ENCODE measurements around the gene TEDC2.
"Not testable (repeated sequence)": the region's sequence is repeated elsewhere in the genome, so short reads cannot be mapped to it uniquely, and the experiment has no call there.

Gene TEDC2

GRCh38 chr16:2467528-2468232 lies 7.8 kb downstream of the TEDC2 start:
- no peak for FAIRE-seq

DNA sequence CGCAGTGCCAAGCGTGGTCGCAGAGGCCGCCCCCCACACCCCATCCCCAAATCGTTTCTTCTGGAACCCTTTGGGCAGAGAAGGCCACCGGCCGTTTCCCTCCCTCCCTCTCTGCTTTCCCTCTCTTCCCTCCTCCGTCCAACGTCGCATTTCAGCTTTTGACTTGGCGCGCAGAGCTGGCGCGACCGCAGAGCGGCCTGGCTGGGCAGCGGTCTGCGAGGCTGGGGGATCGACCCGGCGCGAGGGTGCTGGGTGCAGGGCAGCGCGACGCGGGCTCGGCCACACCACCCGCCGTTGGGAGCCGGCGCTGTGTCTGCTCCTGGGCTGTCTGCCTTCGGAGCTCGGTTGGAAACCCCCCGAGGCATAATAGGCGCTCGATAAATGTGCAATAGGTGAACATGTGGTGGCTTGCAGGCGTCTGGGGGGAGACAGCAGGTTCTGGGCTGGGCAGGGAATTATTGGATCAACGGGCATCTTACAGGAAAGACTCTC lies 8.4 kb downstream of the TEDC2 start:
- FAIRE-seq, result no peak

DNA sequence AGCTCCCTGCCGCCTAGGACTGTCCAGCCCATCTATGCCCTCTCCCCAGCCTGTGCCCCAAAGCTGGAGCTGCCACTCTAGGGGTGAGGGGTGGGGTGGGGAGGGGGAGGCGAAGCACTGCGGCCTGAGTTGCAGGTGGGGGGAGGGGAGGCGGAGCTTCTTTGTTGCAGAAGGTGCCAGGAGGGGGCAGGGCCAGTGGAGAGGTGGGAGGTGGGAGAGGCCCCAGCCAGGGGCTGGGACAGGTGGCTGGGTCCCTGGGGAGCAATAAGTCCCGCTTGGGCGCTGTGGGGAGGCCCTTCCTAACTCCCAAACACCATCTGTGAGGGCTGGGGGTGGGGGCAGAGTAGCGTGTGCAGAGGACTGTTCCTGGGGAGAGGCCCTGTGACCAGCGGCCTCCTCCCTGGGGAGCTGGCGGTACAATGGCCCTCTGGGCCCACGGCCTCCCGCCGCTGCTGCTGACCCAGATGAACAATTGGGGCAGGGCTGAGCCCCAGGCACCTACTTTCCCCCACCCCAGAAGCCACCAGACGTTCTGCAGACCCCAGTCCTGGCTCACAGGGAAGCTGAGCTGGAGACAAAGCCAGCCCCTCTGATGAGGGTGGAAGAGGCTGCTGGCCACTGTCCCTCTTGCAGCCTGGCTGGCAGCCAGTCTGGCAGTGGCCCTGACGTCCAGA lies 9.0 kb downstream of the TEDC2 start:
- no peak for FAIRE-seq

DNA sequence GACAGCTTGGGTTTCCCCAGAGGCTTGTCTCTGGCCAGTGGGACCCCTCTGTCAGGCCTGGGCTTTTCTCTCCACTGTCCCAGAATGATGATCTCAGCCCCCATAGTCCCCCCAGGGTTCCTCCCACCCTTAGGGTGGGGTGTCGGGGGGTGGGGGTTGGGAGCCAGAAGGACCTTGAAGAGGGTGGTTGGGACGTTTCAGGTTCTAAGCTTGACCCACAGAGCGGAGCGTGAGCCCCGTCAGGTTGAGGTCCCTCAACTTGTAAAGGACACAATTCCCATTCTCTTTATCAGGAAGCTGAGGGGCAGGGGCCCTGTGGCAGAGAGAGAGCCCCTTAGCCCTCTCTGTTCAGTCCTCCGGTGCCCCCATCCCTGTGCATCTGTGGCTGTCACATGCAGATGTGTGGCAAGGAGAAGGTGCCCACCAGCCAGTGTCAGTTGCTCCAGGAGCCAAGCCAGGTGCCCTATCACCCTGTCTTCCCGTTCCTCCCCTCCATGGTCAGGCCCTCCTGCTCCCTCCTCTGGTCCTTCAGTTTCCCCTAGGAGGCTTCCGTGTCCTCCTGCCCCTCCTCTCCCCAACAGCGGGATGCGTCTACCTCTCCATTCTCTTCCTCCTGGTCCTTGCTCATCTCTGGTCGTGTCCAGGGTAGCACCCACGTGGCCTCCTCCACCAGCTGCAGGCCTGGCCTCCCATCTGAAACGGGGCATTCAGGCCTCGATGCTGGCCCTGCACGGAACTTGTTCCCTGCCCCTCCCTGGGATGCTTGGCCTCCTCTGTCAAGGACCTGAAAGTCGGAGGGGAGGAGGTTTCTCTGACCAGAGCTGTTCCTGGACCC lies 9.7 kb downstream of the TEDC2 start:
- no peak for FAIRE-seq

GRCh38 chr16:2470234-2470601 lies 10.3 kb downstream of the TEDC2 start:
- FAIRE-seq, result no peak

GRCh38 chr16:2470603-2471015 lies 10.7 kb downstream of the TEDC2 start:
- FAIRE-seq, result no peak

DNA sequence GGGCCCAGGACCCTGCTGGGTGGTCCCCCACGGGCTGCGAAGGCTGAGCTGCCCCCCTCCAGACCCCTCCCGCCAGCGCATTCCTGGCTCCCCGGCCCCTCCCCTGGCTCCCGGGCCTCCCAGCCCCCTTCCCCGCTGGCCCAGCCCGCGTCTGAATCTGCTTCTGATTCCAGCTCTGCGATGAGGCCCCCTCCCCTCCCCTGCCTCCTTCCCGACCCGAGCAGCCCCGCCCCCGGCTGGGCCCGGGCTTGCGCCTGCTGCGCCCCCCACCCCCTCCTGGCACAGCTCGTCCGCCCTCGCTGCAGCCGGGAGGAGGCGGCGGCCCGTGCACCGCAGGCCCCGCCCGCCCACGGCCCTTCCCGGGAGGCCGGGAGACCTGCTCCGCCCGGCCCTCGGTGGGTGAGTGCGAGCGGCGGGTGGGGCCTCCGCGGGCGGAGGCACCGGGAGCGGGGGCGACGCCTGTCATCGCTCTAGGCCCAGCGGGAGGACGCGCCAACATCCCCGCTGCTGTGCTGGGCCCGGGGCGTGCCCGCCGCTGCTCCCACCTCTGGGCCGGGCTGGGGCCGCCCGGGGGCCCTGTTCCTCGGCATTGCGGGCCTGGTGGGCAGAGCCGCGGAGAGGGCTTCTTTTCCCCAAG lies 11.2 kb downstream of the TEDC2 start, which contains the start of gene NTN3:
TSS of gene NTN3 (plus strand) at position 282 of the 637 bp plus-strand sequence. CDS start 405 bp downstream, outside the sequence.
- FAIRE-seq, result no peak

DNA sequence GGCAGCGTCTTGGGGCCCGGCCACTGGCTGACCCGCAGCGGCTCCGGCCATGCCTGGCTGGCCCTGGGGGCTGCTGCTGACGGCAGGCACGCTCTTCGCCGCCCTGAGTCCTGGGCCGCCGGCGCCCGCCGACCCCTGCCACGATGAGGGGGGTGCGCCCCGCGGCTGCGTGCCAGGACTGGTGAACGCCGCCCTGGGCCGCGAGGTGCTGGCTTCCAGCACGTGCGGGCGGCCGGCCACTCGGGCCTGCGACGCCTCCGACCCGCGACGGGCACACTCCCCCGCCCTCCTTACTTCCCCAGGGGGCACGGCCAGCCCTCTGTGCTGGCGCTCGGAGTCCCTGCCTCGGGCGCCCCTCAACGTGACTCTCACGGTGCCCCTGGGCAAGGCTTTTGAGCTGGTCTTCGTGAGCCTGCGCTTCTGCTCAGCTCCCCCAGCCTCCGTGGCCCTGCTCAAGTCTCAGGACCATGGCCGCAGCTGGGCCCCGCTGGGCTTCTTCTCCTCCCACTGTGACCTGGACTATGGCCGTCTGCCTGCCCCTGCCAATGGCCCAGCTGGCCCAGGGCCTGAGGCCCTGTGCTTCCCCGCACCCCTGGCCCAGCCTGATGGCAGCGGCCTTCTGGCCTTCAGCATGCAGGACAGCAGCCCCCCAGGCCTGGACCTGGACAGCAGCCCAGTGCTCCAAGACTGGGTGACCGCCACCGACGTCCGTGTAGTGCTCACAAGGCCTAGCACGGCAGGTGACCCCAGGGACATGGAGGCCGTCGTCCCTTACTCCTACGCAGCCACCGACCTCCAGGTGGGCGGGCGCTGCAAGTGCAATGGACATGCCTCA lies 12.0 kb downstream of the TEDC2 start:
- FAIRE-seq, result no peak

- no peak for FAIRE-seq
Measured at GRCh38 chr16:2472488-2472864, 12.6 kb downstream of the TEDC2 start.

DNA sequence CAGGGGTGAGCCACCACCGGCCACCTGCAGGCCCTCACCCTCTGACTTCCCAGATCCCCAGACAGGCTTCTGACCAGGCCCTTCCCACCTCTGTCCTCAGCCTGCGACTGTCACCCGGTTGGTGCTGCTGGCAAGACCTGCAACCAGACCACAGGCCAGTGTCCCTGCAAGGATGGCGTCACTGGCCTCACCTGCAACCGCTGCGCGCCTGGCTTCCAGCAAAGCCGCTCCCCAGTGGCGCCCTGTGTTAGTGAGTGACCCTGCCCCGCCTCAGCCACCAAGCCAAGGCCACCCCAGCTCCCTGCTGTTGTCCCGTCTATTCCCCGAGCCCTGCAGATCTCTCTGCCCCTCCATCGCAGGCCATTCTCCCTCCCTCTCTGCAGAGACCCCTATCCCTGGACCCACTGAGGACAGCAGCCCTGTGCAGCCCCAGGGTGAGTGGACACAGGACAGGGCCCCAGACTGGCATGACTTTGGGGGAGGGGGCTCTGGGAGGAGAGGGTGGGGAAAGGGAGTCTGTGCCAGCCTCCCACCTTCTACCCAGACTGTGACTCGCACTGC lies 13.1 kb downstream of the TEDC2 start:
- FAIRE-seq, result no peak

GRCh38 chr16:2473446-2473926 lies 13.6 kb downstream of the TEDC2 start:
- no peak for FAIRE-seq

- FAIRE-seq, result no peak
Measured at GRCh38 chr16:2473999-2474876, 14.3 kb downstream of the TEDC2 start.

DNA sequence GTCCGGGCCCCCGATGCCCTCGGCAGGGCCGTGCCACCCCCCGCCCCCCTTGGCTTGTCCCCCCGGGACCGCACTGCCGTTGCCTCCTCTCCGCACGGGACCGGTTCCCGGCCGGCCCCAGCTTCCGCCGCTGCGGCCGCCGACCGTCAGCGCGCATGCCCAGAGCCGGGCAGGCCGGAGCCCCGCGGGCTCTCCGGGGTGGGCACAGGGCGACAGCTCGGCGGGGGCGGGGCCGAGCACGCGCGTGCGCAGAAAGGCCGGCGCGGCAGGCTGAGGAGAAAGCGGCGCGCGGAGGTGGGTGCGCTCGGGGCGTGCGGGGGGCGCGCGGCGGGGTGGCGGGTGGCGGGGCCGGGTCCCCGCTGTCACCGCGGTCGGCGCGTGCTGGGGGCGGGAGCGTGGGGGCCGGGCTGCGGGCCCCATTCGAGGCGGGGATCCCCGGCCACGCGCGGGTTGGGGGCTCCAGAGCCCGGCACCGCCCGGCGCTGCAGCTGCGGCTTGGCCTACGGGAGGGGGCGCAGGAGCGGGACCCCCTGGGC lies 15.0 kb downstream of the TEDC2 start, which contains the start of gene TBC1D24:
TSS of gene TBC1D24 (plus strand) at position 251 of the 536 bp plus-strand sequence. CDS start 21,022 bp downstream, outside the sequence.
- no peak for FAIRE-seq

DNA sequence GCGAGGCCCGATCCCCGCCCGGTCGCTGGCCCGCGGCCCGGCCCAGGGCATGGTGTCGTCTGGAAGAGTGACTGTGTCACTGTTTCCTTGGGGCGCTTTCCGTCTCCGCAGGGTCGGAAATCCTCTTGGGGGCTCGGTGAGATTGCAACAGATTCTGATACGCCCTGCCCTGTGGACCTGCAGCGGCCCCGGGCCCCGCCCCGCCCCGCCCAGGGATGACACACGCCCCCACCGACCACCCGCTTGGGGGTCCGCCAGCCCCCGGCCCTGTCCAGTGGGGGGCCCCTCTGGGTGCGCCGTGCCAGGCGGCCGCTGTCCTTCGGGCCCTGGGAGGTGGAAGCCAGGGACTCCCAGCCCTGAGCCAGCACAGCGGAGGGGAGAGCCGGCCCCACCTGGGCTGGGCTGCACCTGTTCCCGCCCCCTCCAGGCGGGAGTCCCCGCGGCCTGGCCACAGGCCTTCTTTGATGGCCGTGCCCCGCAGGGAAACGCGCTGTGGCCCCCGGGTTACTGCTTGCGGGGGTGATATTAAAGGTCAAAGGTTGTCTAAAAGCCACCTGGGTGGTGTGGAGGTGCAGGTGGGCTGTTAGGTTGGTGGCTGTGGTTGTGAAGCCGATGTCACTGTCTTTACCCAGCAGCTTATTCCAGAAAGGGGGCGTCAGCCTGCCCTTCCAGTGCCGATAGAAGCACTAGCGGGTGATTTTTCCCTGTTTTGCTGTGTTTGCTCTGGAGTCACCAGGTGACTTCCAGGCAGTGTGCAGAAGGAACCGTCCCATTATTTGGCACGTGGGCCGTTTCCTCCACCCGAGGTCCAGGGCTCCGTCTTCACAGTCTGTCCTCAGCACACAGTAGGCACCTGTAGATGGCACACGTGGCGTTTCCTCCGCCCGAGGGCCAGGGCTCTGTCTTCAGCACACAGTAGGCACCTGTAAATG lies 15.8 kb downstream of the TEDC2 start:
- FAIRE-seq, result no peak

- no peak for FAIRE-seq
Measured at GRCh38 chr16:2476345-2476720, 16.4 kb downstream of the TEDC2 start.

DNA sequence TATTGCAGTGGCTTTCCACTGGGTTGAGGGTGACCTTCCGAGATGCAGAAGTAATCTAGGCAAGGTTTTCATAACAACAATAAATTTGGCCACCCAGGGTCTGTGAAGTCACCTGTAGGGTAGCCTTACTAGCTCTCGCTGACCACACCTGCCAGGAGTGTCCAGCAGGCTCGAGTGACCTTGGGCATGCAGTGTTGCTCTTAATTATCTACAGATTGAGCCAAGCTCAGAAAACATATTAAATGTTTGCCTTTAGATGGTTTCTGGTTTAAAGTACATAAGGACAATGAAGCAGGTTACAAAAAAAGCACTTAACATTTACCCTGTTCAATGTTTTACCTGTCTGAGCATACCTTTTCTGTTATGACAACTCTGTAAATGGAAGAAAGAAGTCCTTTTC lies 16.8 kb downstream of the TEDC2 start:
- FAIRE-seq, result no peak

GRCh38 chr16:2477327-2477726 lies 17.4 kb downstream of the TEDC2 start:
- FAIRE-seq, result no peak

- no peak for FAIRE-seq
Measured at GRCh38 chr16:2478279-2478678, 18.4 kb downstream of the TEDC2 start.

GRCh38 chr16:2479996-2480395 lies 20.1 kb downstream of the TEDC2 start:
- not testable (repeated sequence) for FAIRE-seq
